ENCODE data around the gene ZFAND6.

The ZFAND6 gene

GRCh38 chr15:80052597-80053304, 6.7 kb upstream of the ZFAND6 start:
- no peak for DNase-seq (ENCODE audit: low spot score)

GRCh38 chr15:80055933-80056332, 3.5 kb upstream of the ZFAND6 start:
- DNase-seq (ENCODE audit: low spot score): no peak

- no peak for DNase-seq (ENCODE audit: low spot score)
These were observed 1.4 kb upstream of the ZFAND6 start for GRCh38 chr15:80058044-80058443.

- peak; percentile 79 for DNase-seq (ENCODE audit: low spot score)
These were observed 395 bp downstream of the ZFAND6 start for GRCh38 chr15:80059786-80060355.

GRCh38 chr15:80060356-80061006, 1.0 kb downstream of the ZFAND6 start:
- DNase-seq (ENCODE audit: low spot score): peak; percentile 56

GRCh38 chr15:80061582-80061981, 2.1 kb downstream of the ZFAND6 start:
- peak; percentile 39 for DNase-seq (ENCODE audit: low spot score)

GRCh38 chr15:80066912-80067311, 7.4 kb downstream of the ZFAND6 start:
- no peak for DNase-seq (ENCODE audit: low spot score)

GRCh38 chr15:80068578-80068977, 9.1 kb downstream of the ZFAND6 start:
- no peak for DNase-seq (ENCODE audit: low spot score)

- DNase-seq (ENCODE audit: low spot score): no peak
These were observed 11.4 kb downstream of the ZFAND6 start for GRCh38 chr15:80070840-80071239.

- DNase-seq (ENCODE audit: low spot score): no peak
These were observed 12.2 kb downstream of the ZFAND6 start for GRCh38 chr15:80071652-80072051.

- DNase-seq (ENCODE audit: low spot score): peak; percentile 89
These were observed 13.0 kb downstream of the ZFAND6 start for GRCh38 chr15:80072285-80072994.

- DNase-seq (ENCODE audit: low spot score): no peak
These were observed 13.7 kb downstream of the ZFAND6 start for GRCh38 chr15:80073197-80073596.

GRCh38 chr15:80076321-80077318, 17.1 kb downstream of the ZFAND6 start:
- DNase-seq (ENCODE audit: low spot score): no peak

GRCh38 chr15:80081390-80081789, 21.9 kb downstream of the ZFAND6 start:
- peak; percentile 37 for DNase-seq (ENCODE audit: low spot score)

- DNase-seq (ENCODE audit: low spot score): no peak
These were observed 27.6 kb downstream of the ZFAND6 start for GRCh38 chr15:80087104-80087503.

- DNase-seq (ENCODE audit: low spot score): no peak
These were observed 30.6 kb downstream of the ZFAND6 start for GRCh38 chr15:80090041-80090440.

- peak; percentile 39 for DNase-seq (ENCODE audit: low spot score)
These were observed 31.5 kb downstream of the ZFAND6 start for GRCh38 chr15:80090879-80091503.

- DNase-seq (ENCODE audit: low spot score): no peak
These were observed 34.5 kb downstream of the ZFAND6 start for GRCh38 chr15:80093854-80094418.

- no peak for DNase-seq (ENCODE audit: low spot score)
These were observed 36.0 kb downstream of the ZFAND6 start for GRCh38 chr15:80095511-80095910.

- DNase-seq (ENCODE audit: low spot score): no peak
These were observed 36.5 kb downstream of the ZFAND6 start for GRCh38 chr15:80095969-80096368.

GRCh38 chr15:80098341-80098740, 38.9 kb downstream of the ZFAND6 start:
- no peak for DNase-seq (ENCODE audit: low spot score)
